ENCODE measurements around the gene LCN10. TPM values are rescaled to one million over a fixed set of nuclear protein-coding genes. Genes with fewer than 3 reads are reported as not detected.
"Not testable (repeated sequence)": the region's sequence is repeated elsewhere in the genome, so short reads cannot be mapped to it uniquely, and the experiment has no call there.

Gene LCN10
- 10 to 100 TPM in 1 of 6 donors, 1 to 10 TPM in 4, under 1 TPM in 1; 0.39 to 17.8 (median 2.2) TPM for total RNA-seq

GRCh38 chr9:136742591-136743391 is at the start of gene LCN10:
Gene LCN10, minus strand, starts transcription at chr9:136742940. Its CDS starts 37 bp downstream, at chr9:136742903.
- Histone ChIP-seq H3K4me3 (peak within 1 kb of the TSS in 1 of 4 donors; percentile 12), H3K36me3 (no peaks in the 10 kb centered on the region), H3K27ac (no peak within 1 kb of the TSS), H3K9me3 (no peaks in the 10 kb centered on the region), H3K4me1 (peaks cover 4 to 33% (median 20%) of the 10 kb centered on the region in 4 donors), H3K27me3 (peaks cover 0 to 27% (median 12%) of the 10 kb centered on the region in 4 donors)
- DNase-seq = peak in 1 of 2 donors; percentile 83
- ATAC-seq (ENCODE audit: low FRiP score in 2 of 2) = no peak
- WGBS, 2 donors = 51 to 63% methylated on average over 4 to 13 of the region's 25 CpGs
- no peak for TF ChIP-seq POLR2A (IDR thresholded peaks at IDR 0.05)
- no peak for TF ChIP-seq POLR2AphosphoS5 (IDR thresholded peaks at IDR 0.05)
- TF ChIP-seq CTCF (IDR thresholded peaks at IDR 0.05) = peak in 1 of 6 experiments; percentile 28
- no peak for TF ChIP-seq EP300 (IDR thresholded peaks at IDR 0.05)

- peak overlapping the region; percentile 95 to 99 (median 96) for H3K27ac ChIP-seq
- WGBS, 2 donors = 0 to 4% methylated on average over 14 to 22 of the region's 29 CpGs
- peak; percentile 38 to 68 for ATAC-seq (ENCODE audit: low FRiP score in 2 of 2)
- TF ChIP-seq POLR2AphosphoS5 (IDR thresholded peaks at IDR 0.05) (no peak), CTCF (IDR thresholded peaks at IDR 0.05) (peak; percentile 91 to 99 (median 95)), POLR2A (IDR thresholded peaks at IDR 0.05) (peak in 1 of 4 donors; percentile 32), EP300 (IDR thresholded peaks at IDR 0.05) (no peak)
- H3K36me3 ChIP-seq = peaks cover 0 to 14% (median 6%) of the 10 kb centered on the region in 4 donors
- H3K9me3 ChIP-seq = no peaks in the 10 kb centered on the region
- peak overlapping the region; percentile 42 to 79 (median 73) for H3K4me3 ChIP-seq
- peak; percentile 81 to 92 for DNase-seq
- H3K27me3 ChIP-seq = no peaks in the 10 kb centered on the region
- peaks cover 18 to 32% (median 23%) of the 10 kb centered on the region in 4 donors for H3K4me1 ChIP-seq
Observed at GRCh38 chr9:136791516-136792276, 49.0 kb upstream of the LCN10 start.

GRCh38 chr9:136790640-136791515 is 48.1 kb upstream of the LCN10 start, which contains the start of gene TMEM141:
Gene TMEM141, plus strand, starts transcription at chr9:136791344. Its CDS starts 27 bp downstream, at chr9:136791371.
- H3K27me3 ChIP-seq = no peaks in the 10 kb centered on the region
- peak within 1 kb of the TSS; percentile 95 to 99 (median 96) for H3K27ac ChIP-seq
- ATAC-seq (ENCODE audit: low FRiP score in 2 of 2) (peak; percentile 97 to 99), DNase-seq (peak; percentile 100)
- H3K4me1 ChIP-seq = peaks cover 18 to 29% (median 23%) of the 10 kb centered on the region in 4 donors
- WGBS, 2 donors = 0 to 2% methylated on average over 4 to 41 of the region's 70 CpGs
- peak within 1 kb of the TSS; percentile 42 to 79 (median 73) for H3K4me3 ChIP-seq
- peaks cover 0 to 14% (median 6%) of the 10 kb centered on the region in 4 donors for H3K36me3 ChIP-seq
- TF ChIP-seq CTCF (IDR thresholded peaks at IDR 0.05) (no peak), POLR2AphosphoS5 (IDR thresholded peaks at IDR 0.05) (peak; percentile 74 to 86), EP300 (IDR thresholded peaks at IDR 0.05) (no peak), POLR2A (IDR thresholded peaks at IDR 0.05) (peak in 2 of 4 donors; percentile 78 to 90)
- H3K9me3 ChIP-seq = no peaks in the 10 kb centered on the region

- no peaks in the 10 kb centered on the region for H3K27me3 ChIP-seq
- no peak for ATAC-seq (ENCODE audit: low FRiP score in 2 of 2)
Observed at GRCh38 chr9:136789523-136789937, 46.8 kb upstream of the LCN10 start.

GRCh38 chr9:136788644-136789522 is 46.1 kb upstream of the LCN10 start:
- not testable (repeated sequence) for ATAC-seq (ENCODE audit: low FRiP score in 2 of 2); H3K9me3 ChIP-seq; H3K4me3 ChIP-seq; H3K27me3 ChIP-seq; DNase-seq; H3K27ac ChIP-seq
- Histone ChIP-seq H3K36me3 (peaks cover 0 to 11% (median 5%) of the 10 kb centered on the region in 4 donors), H3K4me1 (peaks cover 18 to 29% (median 23%) of the 10 kb centered on the region in 4 donors)
- 77 to 78% methylated on average over 27 of the region's 27 CpGs for WGBS, 2 donors

More at GRCh38 chr9:136789523-136789937, 46.8 kb upstream of the LCN10 start:
- Histone ChIP-seq H3K9me3 (no peaks in the 10 kb centered on the region), H3K36me3 (peaks cover 0 to 14% (median 6%) of the 10 kb centered on the region in 4 donors), H3K4me1 (peaks cover 18 to 29% (median 23%) of the 10 kb centered on the region in 4 donors), H3K27ac (peak overlapping the region in 1 of 4 donors; percentile 95), H3K4me3 (no peak overlapping the region)
- no peak for TF ChIP-seq EP300 (IDR thresholded peaks at IDR 0.05)
- no peak for TF ChIP-seq POLR2AphosphoS5 (IDR thresholded peaks at IDR 0.05)
- no peak for TF ChIP-seq POLR2A (IDR thresholded peaks at IDR 0.05)
- no peak for TF ChIP-seq CTCF (IDR thresholded peaks at IDR 0.05)
- 79 to 83% methylated on average over 3 of the region's 3 CpGs for WGBS, 2 donors
- DNase-seq = no peak

Measured in upper lobe of left lung (tissue), 6 donors.